ENCODE results near the gene CPA2. TPM values are rescaled to one million over a fixed set of nuclear protein-coding genes. Genes with fewer than 3 reads are reported as not detected.

CPA2 gene
- total and polyA plus RNA-seq, 7 experiments from 2014 or later = not detected

- no peaks in the 10 kb centered on the region for H3K4me1 ChIP-seq (ENCODE audit: control insufficient read depth in 2 of 2, insufficient read depth in 2 of 2, low read length in 2 of 2)
- Mint-ChIP-seq H3K4me3 (no peak overlapping the region), H3K4me1 (no peaks in the 10 kb centered on the region), H3K36me3 (no peaks in the 10 kb centered on the region), H3K9me3 (no peaks in the 10 kb centered on the region), H3K27ac (no peak overlapping the region), H3K27me3 (peaks cover 0 to 3% (median 0%) of the 10 kb centered on the region in 5 donors)
- DNase-seq (no peak), ATAC-seq (no peak)
- H3K27ac ChIP-seq (ENCODE audit: low read depth, low read length) = no peak overlapping the region
- intact Hi-C loops (cut with micrococcal nuclease) = no loop called here
- H3K27me3 ChIP-seq (ENCODE audit: control insufficient read depth in 2 of 2, insufficient read depth in 2 of 2, low read length in 2 of 2) = no peaks in the 10 kb centered on the region
- ChIA-PET CTCF (interaction anchor here (0.9 kb wide), 1 partner anchor 114 kb away, joined by 4 read pairs; no protein-coding TSS in a partner anchor), POLR2A (interaction anchor here (0.6 kb wide), 1 partner anchor 8 kb away, joined by 3 read pairs; no protein-coding TSS in a partner anchor)
- H3K9me3 ChIP-seq (ENCODE audit: control insufficient read depth in 2 of 3, low read length in 3 of 3) = no peaks in the 10 kb centered on the region
- no peaks in the 10 kb centered on the region for H3K36me3 ChIP-seq (ENCODE audit: control insufficient read depth in 2 of 3, insufficient read depth in 3 of 3, low read length in 3 of 3)
- no peak overlapping the region for H3K4me3 ChIP-seq (ENCODE audit: low read length)
Measured at GRCh38 chr7:130333832-130334231, 67.2 kb downstream of the CPA2 start.

GRCh38 chr7:130334274-130334673 is 67.6 kb downstream of the CPA2 start:
- no peak for DNase-seq
- ChIA-PET CTCF (interaction anchor here (0.9 kb wide), 1 partner anchor 114 kb away, joined by 4 read pairs; no protein-coding TSS in a partner anchor), POLR2A (interaction anchor here (0.6 kb wide), 1 partner anchor 9 kb away, joined by 3 read pairs; no protein-coding TSS in a partner anchor)
- Mint-ChIP-seq H3K4me3 (no peak overlapping the region), H3K27me3 (peaks cover 0 to 3% (median 0%) of the 10 kb centered on the region in 5 donors), H3K4me1 (no peaks in the 10 kb centered on the region), H3K36me3 (no peaks in the 10 kb centered on the region), H3K27ac (no peak overlapping the region), H3K9me3 (no peaks in the 10 kb centered on the region)
- intact Hi-C loops (cut with micrococcal nuclease) = no loop called here
- Histone ChIP-seq H3K4me1 (ENCODE audit: control insufficient read depth in 2 of 2, insufficient read depth in 2 of 2, low read length in 2 of 2) (no peaks in the 10 kb centered on the region), H3K9me3 (ENCODE audit: control insufficient read depth in 2 of 3, low read length in 3 of 3) (no peaks in the 10 kb centered on the region), H3K27me3 (ENCODE audit: control insufficient read depth in 2 of 2, insufficient read depth in 2 of 2, low read length in 2 of 2) (no peaks in the 10 kb centered on the region), H3K27ac (ENCODE audit: low read depth, low read length) (no peak overlapping the region), H3K4me3 (ENCODE audit: low read length) (no peak overlapping the region), H3K36me3 (ENCODE audit: control insufficient read depth in 2 of 3, insufficient read depth in 3 of 3, low read length in 3 of 3) (no peaks in the 10 kb centered on the region)
- no peak for ATAC-seq

DNA sequence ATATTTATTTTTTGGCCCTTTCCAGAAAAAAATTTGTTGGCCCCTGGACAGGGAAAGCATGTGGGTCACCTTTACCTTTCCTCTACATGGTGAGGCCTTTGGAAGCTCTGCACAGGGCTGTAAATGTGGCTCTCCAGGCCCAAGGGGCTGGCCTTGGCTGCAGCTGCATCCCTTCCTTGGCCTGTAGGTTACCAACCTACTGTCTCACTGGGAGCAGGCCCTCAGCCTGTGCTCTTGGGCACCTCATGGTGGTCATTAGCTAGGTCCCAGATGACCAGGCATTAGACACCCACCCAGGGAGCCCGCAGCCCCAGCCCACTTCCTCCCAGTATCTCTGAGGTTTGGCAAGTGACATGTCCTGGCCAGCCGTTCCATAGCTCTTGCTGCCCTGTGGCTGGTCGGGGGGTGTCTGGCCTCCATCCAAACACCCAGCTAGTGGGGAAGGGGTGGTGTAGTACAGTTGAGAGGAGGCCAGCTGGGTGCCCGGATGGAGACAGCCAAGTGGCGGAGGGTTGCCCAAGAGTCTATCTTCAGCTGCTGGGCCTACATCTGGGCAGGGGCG is 70.8 kb downstream of the CPA2 start:
- H3K27me3 ChIP-seq (ENCODE audit: control insufficient read depth in 2 of 2, insufficient read depth in 2 of 2, low read length in 2 of 2) = no peaks in the 10 kb centered on the region
- intact Hi-C loops (cut with micrococcal nuclease) = no loop called here
- H3K4me3 ChIP-seq (ENCODE audit: low read length) = no peak overlapping the region
- peaks cover 0 to 3% (median 0%) of the 10 kb centered on the region in 5 donors for H3K27me3 Mint-ChIP-seq
- H3K27ac Mint-ChIP-seq = peak overlapping the region in 1 of 9 donors; percentile 13
- no peaks in the 10 kb centered on the region for H3K36me3 Mint-ChIP-seq
- H3K9me3 Mint-ChIP-seq = peaks cover 0 to 5% (median 0%) of the 10 kb centered on the region in 11 donors
- H3K4me1 Mint-ChIP-seq = no peaks in the 10 kb centered on the region
- H3K9me3 ChIP-seq (ENCODE audit: control insufficient read depth in 2 of 3, low read length in 3 of 3) = no peaks in the 10 kb centered on the region
- no peaks in the 10 kb centered on the region for H3K36me3 ChIP-seq (ENCODE audit: control insufficient read depth in 2 of 3, insufficient read depth in 3 of 3, low read length in 3 of 3)
- H3K4me3 Mint-ChIP-seq = no peak overlapping the region
- DNase-seq (no peak), ATAC-seq (no peak)
- no peaks in the 10 kb centered on the region for H3K4me1 ChIP-seq (ENCODE audit: control insufficient read depth in 2 of 2, insufficient read depth in 2 of 2, low read length in 2 of 2)
- POLR2A ChIA-PET = no interaction called here
- CTCF ChIA-PET = interaction anchor here (0.6 kb wide), 1 partner anchor 495 kb away, joined by 3 read pairs; no protein-coding TSS in a partner anchor
- no peak overlapping the region for H3K27ac ChIP-seq (ENCODE audit: low read depth, low read length)

GRCh38 chr7:130338233-130338632 is 71.6 kb downstream of the CPA2 start:
- no peak overlapping the region for H3K4me3 ChIP-seq (ENCODE audit: low read length)
- no peaks in the 10 kb centered on the region for H3K4me1 Mint-ChIP-seq
- no peaks in the 10 kb centered on the region for H3K36me3 ChIP-seq (ENCODE audit: control insufficient read depth in 2 of 3, insufficient read depth in 3 of 3, low read length in 3 of 3)
- H3K27ac Mint-ChIP-seq = no peak overlapping the region
- peaks cover 0 to 7% (median 0%) of the 10 kb centered on the region in 11 donors for H3K9me3 Mint-ChIP-seq
- peaks cover 0 to 3% (median 0%) of the 10 kb centered on the region in 5 donors for H3K27me3 Mint-ChIP-seq
- H3K36me3 Mint-ChIP-seq = no peaks in the 10 kb centered on the region
- ChIA-PET CTCF (no interaction called here), POLR2A (no interaction called here)
- no peak for ATAC-seq
- no peak overlapping the region for H3K27ac ChIP-seq (ENCODE audit: low read depth, low read length)
- intact Hi-C loops (cut with micrococcal nuclease) = no loop called here
- H3K4me1 ChIP-seq (ENCODE audit: control insufficient read depth in 2 of 2, insufficient read depth in 2 of 2, low read length in 2 of 2) = no peaks in the 10 kb centered on the region
- H3K27me3 ChIP-seq (ENCODE audit: control insufficient read depth in 2 of 2, insufficient read depth in 2 of 2, low read length in 2 of 2) = no peaks in the 10 kb centered on the region
- H3K9me3 ChIP-seq (ENCODE audit: control insufficient read depth in 2 of 3, low read length in 3 of 3) = no peaks in the 10 kb centered on the region
- H3K4me3 Mint-ChIP-seq = no peak overlapping the region
- DNase-seq = no peak

Other genes with a start within 250 kb of the CPA2 start
- 10 to 100 TPM; 11.1 to 19.8 (median 18.7) TPM for gene ZC3HC1, start 215.5 kb upstream of the CPA2 start, total RNA-seq
- 10 to 100 TPM; 11.8 to 20.0 TPM for gene ZC3HC1, start 215.5 kb upstream of the CPA2 start, polyA plus RNA-seq
- 10 to 100 TPM; 14.5 to 20.4 (median 17.3) TPM for gene KLHDC10, start 196.3 kb upstream of the CPA2 start, total RNA-seq
- 1 to 10 TPM; 1.2 to 3.4 TPM for gene KLHDC10, start 196.3 kb upstream of the CPA2 start, polyA plus RNA-seq
- gene TMEM209, start 61.5 kb upstream of the CPA2 start, total RNA-seq = 10 to 100 TPM; 18.8 to 37.3 (median 35.1) TPM
- 10 to 100 TPM; 38.0 to 53.9 TPM for gene TMEM209, start 61.5 kb upstream of the CPA2 start, polyA plus RNA-seq
- not detected for gene SSMEM1, start 59.0 kb upstream of the CPA2 start, total RNA-seq
- not detected for gene SSMEM1, start 59.0 kb upstream of the CPA2 start, polyA plus RNA-seq
- gene CPA4, start 26.3 kb downstream of the CPA2 start, total RNA-seq = not detected
- gene CPA4, start 26.3 kb downstream of the CPA2 start, polyA plus RNA-seq = not detected
- gene CPA5, start 78.0 kb downstream of the CPA2 start, total RNA-seq = 1 to 10 TPM in 2 of 5 experiments, under 1 TPM in 1, not detected in 2; 0.77 to 5.2 (median 1.0) TPM
- gene CPA5, start 78.0 kb downstream of the CPA2 start, polyA plus RNA-seq = 1 to 10 TPM; 3.9 to 7.9 TPM
- not detected for gene CPA1, start 113.6 kb downstream of the CPA2 start, total RNA-seq
- gene CPA1, start 113.6 kb downstream of the CPA2 start, polyA plus RNA-seq = not detected
- gene CEP41, start 174.2 kb downstream of the CPA2 start, total RNA-seq = 10 to 100 TPM in 3 of 5 experiments, 1 to 10 TPM in 2; 6.9 to 16.0 (median 12.6) TPM
- 10 to 100 TPM; 26.4 to 29.6 TPM for gene CEP41, start 174.2 kb downstream of the CPA2 start, polyA plus RNA-seq
- gene MEST, start 225.2 kb downstream of the CPA2 start, total RNA-seq = 1 to 10 TPM; 1.6 to 5.0 (median 4.1) TPM
- gene MEST, start 225.2 kb downstream of the CPA2 start, polyA plus RNA-seq = 1 to 10 TPM; 7.0 to 8.7 TPM